ENCODE measurements around the gene PPM1B. TPM values are rescaled to one million over a fixed set of nuclear protein-coding genes. Genes with fewer than 3 reads are reported as not detected.

Gene PPM1B
- total RNA-seq, 2 donors from 2014 or later = 27.0 to 44.5 TPM

- Histone ChIP-seq H3K4me1 (no peaks in the 10 kb centered on the region), H3K4me3 (no peak overlapping the region), H3K27me3 (no peaks in the 10 kb centered on the region), H3K27ac (no peak overlapping the region), H3K36me3 (replicated peaks in 1 of 2; ENCODE audit: insufficient read depth in 1 of 2, low read depth in 2 of 2) (no peaks in the 10 kb centered on the region), H3K9me3 (no peaks in the 10 kb centered on the region)
- WGBS, 2 donors = 82% methylated on average over 9 to 23 of the region's 23 CpGs
- ATAC-seq = no peak
- intact Hi-C loops (cut with DNase I) = no loop called here
- TF ChIP-seq CTCF (IDR thresholded peaks at IDR 0.05) = no peak
- no peak for TF ChIP-seq POLR2A (IDR thresholded peaks at IDR 0.05)
- no peak for DNase-seq
Observed at GRCh38 chr2:44166096-44166495, 2.6 kb upstream of the PPM1B start.

- TF ChIP-seq CTCF (IDR thresholded peaks at IDR 0.05) (peak in 1 of 7 experiments; percentile 5), POLR2A (IDR thresholded peaks at IDR 0.05) (no peak)
- peaks cover 5% of the 10 kb centered on the region for H3K4me1 ChIP-seq
- no peaks in the 10 kb centered on the region for H3K9me3 ChIP-seq
- H3K27ac ChIP-seq = peak overlapping the region; percentile 94 to 100 (median 96)
- H3K36me3 ChIP-seq (replicated peaks in 1 of 2; ENCODE audit: insufficient read depth in 1 of 2, low read depth in 2 of 2) = no peaks in the 10 kb centered on the region
- H3K27me3 ChIP-seq = no peaks in the 10 kb centered on the region
- DNase-seq (peak in 1 of 4 donors; percentile 13), ATAC-seq (no peak)
- WGBS, 2 donors = 17 to 19% methylated on average over 18 of the region's 18 CpGs
- intact Hi-C loops (cut with DNase I) = no loop called here
- no peak overlapping the region for H3K4me3 ChIP-seq
Observed at GRCh38 chr2:44167311-44167907, 1.3 kb upstream of the PPM1B start.

- Histone ChIP-seq H3K4me1 (peaks cover 11% of the 10 kb centered on the region), H3K9me3 (no peaks in the 10 kb centered on the region), H3K36me3 (replicated peaks in 1 of 2; ENCODE audit: insufficient read depth in 1 of 2, low read depth in 2 of 2) (no peaks in the 10 kb centered on the region), H3K27ac (peak overlapping the region; percentile 94 to 100 (median 96)), H3K4me3 (peak overlapping the region in 1 of 2 donors; percentile 1), H3K27me3 (no peaks in the 10 kb centered on the region)
- intact Hi-C loops (cut with DNase I) = no loop called here
- ATAC-seq (peak; percentile 81), DNase-seq (peak; percentile 99 to 100 (median 99))
- 0% methylated on average over 44 to 45 of the region's 46 CpGs for WGBS, 2 donors
- TF ChIP-seq CTCF (IDR thresholded peaks at IDR 0.05) (no peak), POLR2A (IDR thresholded peaks at IDR 0.05) (peak in 2 of 3 donors; percentile 74 to 80)
Observed at GRCh38 chr2:44167908-44168680, 581 bp upstream of the PPM1B start.

- 0% methylated on average over 14 to 54 of the region's 54 CpGs for WGBS, 2 donors
- H3K27me3 ChIP-seq = no peaks in the 10 kb centered on the region
- no peak for TF ChIP-seq CTCF (IDR thresholded peaks at IDR 0.05)
- TF ChIP-seq POLR2A (IDR thresholded peaks at IDR 0.05) = no peak
Observed at GRCh38 chr2:44169155-44169898, 652 bp downstream of the PPM1B start.

More at GRCh38 chr2:44169155-44169898, 652 bp downstream of the PPM1B start:
- Histone ChIP-seq H3K36me3 (replicated peaks in 1 of 2; ENCODE audit: insufficient read depth in 1 of 2, low read depth in 2 of 2) (no peaks in the 10 kb centered on the region), H3K27ac (peak overlapping the region; percentile 94 to 99 (median 98)), H3K9me3 (no peaks in the 10 kb centered on the region), H3K4me1 (peaks cover 16% of the 10 kb centered on the region), H3K4me3 (peak overlapping the region; percentile 80 to 100)
- DNase-seq (peak in 3 of 4 donors; percentile 31 to 61 (median 46)), ATAC-seq (no peak)
- intact Hi-C loops (cut with DNase I) = no loop called here

All from body of pancreas (tissue), 4 donors.